ENCODE measurements around the gene DNHD1. TPM values are rescaled to one million over a fixed set of nuclear protein-coding genes. Genes with fewer than 3 reads are reported as not detected.

DNHD1 gene
- total and polyA plus RNA-seq, 2 donors = 3.7 to 13.4 TPM

GRCh38 chr11:6606471-6607189, 109.5 kb downstream of the DNHD1 start:
- Histone ChIP-seq H3K27ac (ENCODE audit: low read depth) (peak overlapping the region; percentile 96), H3K36me3 (ENCODE audit: insufficient read depth) (peaks cover 2% of the 10 kb centered on the region), H3K4me3 (ENCODE audit: low read depth, low read length) (no peak overlapping the region), H3K4me1 (ENCODE audit: insufficient read depth) (peaks cover 2% of the 10 kb centered on the region)
- DNase-seq (ENCODE audit: extremely low spot score) = peak; percentile 87
- WGBS = 4% methylated on average over 11 of the region's 11 CpGs

- Histone ChIP-seq H3K4me3 (ENCODE audit: low read depth, low read length) (no peak overlapping the region), H3K36me3 (ENCODE audit: insufficient read depth) (peaks cover 2% of the 10 kb centered on the region), H3K27ac (ENCODE audit: low read depth) (peak overlapping the region; percentile 80), H3K4me1 (ENCODE audit: insufficient read depth) (no peaks in the 10 kb centered on the region)
- no peak for DNase-seq (ENCODE audit: extremely low spot score)
Measured at GRCh38 chr11:6607190-6607795, 110.2 kb downstream of the DNHD1 start.

- DNase-seq (ENCODE audit: extremely low spot score) = no peak
- H3K4me1 ChIP-seq (ENCODE audit: insufficient read depth) = no peaks in the 10 kb centered on the region
- peaks cover 2% of the 10 kb centered on the region for H3K36me3 ChIP-seq (ENCODE audit: insufficient read depth)
- WGBS = 86% methylated on average over 9 of the region's 9 CpGs
- no peak overlapping the region for H3K4me3 ChIP-seq (ENCODE audit: low read depth, low read length)
- no peak overlapping the region for H3K27ac ChIP-seq (ENCODE audit: low read depth)
Measured at GRCh38 chr11:6608011-6608410, 110.9 kb downstream of the DNHD1 start.

GRCh38 chr11:6608726-6609501, 111.8 kb downstream of the DNHD1 start:
- DNase-seq (ENCODE audit: extremely low spot score) = no peak
- H3K36me3 ChIP-seq (ENCODE audit: insufficient read depth) = peaks cover 2% of the 10 kb centered on the region
- no peak overlapping the region for H3K4me3 ChIP-seq (ENCODE audit: low read depth, low read length)
- WGBS = 69% methylated on average over 14 of the region's 14 CpGs
- no peaks in the 10 kb centered on the region for H3K4me1 ChIP-seq (ENCODE audit: insufficient read depth)
- H3K27ac ChIP-seq (ENCODE audit: low read depth) = no peak overlapping the region

GRCh38 chr11:6609502-6610015, 112.5 kb downstream of the DNHD1 start:
- no peak overlapping the region for H3K4me3 ChIP-seq (ENCODE audit: low read depth, low read length)
- DNase-seq (ENCODE audit: extremely low spot score) = no peak
- H3K36me3 ChIP-seq (ENCODE audit: insufficient read depth) = peaks cover 2% of the 10 kb centered on the region

GRCh38 chr11:6610591-6610990, 113.5 kb downstream of the DNHD1 start:
- H3K4me3 ChIP-seq (ENCODE audit: low read depth, low read length) = no peak overlapping the region
- H3K36me3 ChIP-seq (ENCODE audit: insufficient read depth) = peaks cover 2% of the 10 kb centered on the region
- no peak overlapping the region for H3K27ac ChIP-seq (ENCODE audit: low read depth)
- H3K4me1 ChIP-seq (ENCODE audit: insufficient read depth) = no peaks in the 10 kb centered on the region
- no peak for DNase-seq (ENCODE audit: extremely low spot score)
- 83% methylated on average over 6 of the region's 6 CpGs for WGBS

More at GRCh38 chr11:6609502-6610015, 112.5 kb downstream of the DNHD1 start:
- Histone ChIP-seq H3K4me1 (ENCODE audit: insufficient read depth) (no peaks in the 10 kb centered on the region), H3K27ac (ENCODE audit: low read depth) (no peak overlapping the region)
- 71% methylated on average over 8 of the region's 8 CpGs for WGBS

GRCh38 chr11:6611092-6611962, 114.2 kb downstream of the DNHD1 start:
- H3K27ac ChIP-seq (ENCODE audit: low read depth) = peak overlapping the region; percentile 98
- no peaks in the 10 kb centered on the region for H3K4me1 ChIP-seq (ENCODE audit: insufficient read depth)
- no peak for DNase-seq (ENCODE audit: extremely low spot score)
- 10% methylated on average over 39 of the region's 39 CpGs for WGBS
- H3K4me3 ChIP-seq (ENCODE audit: low read depth, low read length) = peak overlapping the region; percentile 93
- H3K36me3 ChIP-seq (ENCODE audit: insufficient read depth) = peaks cover 2% of the 10 kb centered on the region

- WGBS = under 1% methylated on average over 36 of the region's 36 CpGs
- H3K36me3 ChIP-seq (ENCODE audit: insufficient read depth) = peaks cover 2% of the 10 kb centered on the region
- peak overlapping the region; percentile 98 for H3K27ac ChIP-seq (ENCODE audit: low read depth)
- no peaks in the 10 kb centered on the region for H3K4me1 ChIP-seq (ENCODE audit: insufficient read depth)
- no peak for DNase-seq (ENCODE audit: extremely low spot score)
- peak overlapping the region; percentile 93 for H3K4me3 ChIP-seq (ENCODE audit: low read depth, low read length)
Measured at GRCh38 chr11:6611963-6612212, 114.8 kb downstream of the DNHD1 start.

- no peaks in the 10 kb centered on the region for H3K4me1 ChIP-seq (ENCODE audit: insufficient read depth)
- under 1% methylated on average over 51 of the region's 51 CpGs for WGBS
- peaks cover 2% of the 10 kb centered on the region for H3K36me3 ChIP-seq (ENCODE audit: insufficient read depth)
- peak; percentile 91 for DNase-seq (ENCODE audit: extremely low spot score)
- peak within 1 kb of the TSS; percentile 98 for H3K27ac ChIP-seq (ENCODE audit: low read depth)
- peak within 1 kb of the TSS; percentile 93 for H3K4me3 ChIP-seq (ENCODE audit: low read depth, low read length)
Measured at GRCh38 chr11:6612213-6613041, 115.3 kb downstream of the DNHD1 start, which contains the start of gene TAF10. Gene TAF10 (minus strand): TSS chr11:6612216. CDS start chr11:6612189, 27 bp downstream.

GRCh38 chr11:6613496-6613895, 116.4 kb downstream of the DNHD1 start:
- Histone ChIP-seq H3K27ac (ENCODE audit: low read depth) (no peak overlapping the region), H3K4me3 (ENCODE audit: low read depth, low read length) (no peak overlapping the region), H3K36me3 (ENCODE audit: insufficient read depth) (peaks cover 2% of the 10 kb centered on the region), H3K4me1 (ENCODE audit: insufficient read depth) (no peaks in the 10 kb centered on the region)
- DNase-seq (ENCODE audit: extremely low spot score) = no peak
- 90% methylated on average over 3 of the region's 3 CpGs for WGBS

- WGBS = 80% methylated on average over 2 of the region's 2 CpGs
- peaks cover 2% of the 10 kb centered on the region for H3K36me3 ChIP-seq (ENCODE audit: insufficient read depth)
- H3K27ac ChIP-seq (ENCODE audit: low read depth) = no peak overlapping the region
- no peak for DNase-seq (ENCODE audit: extremely low spot score)
- no peak overlapping the region for H3K4me3 ChIP-seq (ENCODE audit: low read depth, low read length)
- no peaks in the 10 kb centered on the region for H3K4me1 ChIP-seq (ENCODE audit: insufficient read depth)
Measured at GRCh38 chr11:6614446-6614845, 117.4 kb downstream of the DNHD1 start.

GRCh38 chr11:6615046-6615445, 118.0 kb downstream of the DNHD1 start:
- H3K36me3 ChIP-seq (ENCODE audit: insufficient read depth) = peaks cover 2% of the 10 kb centered on the region
- no peak overlapping the region for H3K27ac ChIP-seq (ENCODE audit: low read depth)
- DNase-seq (ENCODE audit: extremely low spot score) = no peak
- H3K4me1 ChIP-seq (ENCODE audit: insufficient read depth) = no peaks in the 10 kb centered on the region
- WGBS = 95% methylated on average over 5 of the region's 5 CpGs
- H3K4me3 ChIP-seq (ENCODE audit: low read depth, low read length) = no peak overlapping the region

All from urinary bladder (tissue), 4 donors.